Neutrophil (primary cell): ENCODE results near the gene COL21A1.

Source experiments
- H3K27ac ChIP-seq: fragments of 200-600 bp; sonication (generic); 2 replicates; pipeline ENCODE4 v1.5.1; 2016; ENCODE audit warnings: mild to moderate bottlenecking, moderate library complexity
- H3K27me3 ChIP-seq: fragments of 200-600 bp; sonication (generic); 2 replicates; pipeline ENCODE4 v1.6.0; 2016; ENCODE audit warnings: mild to moderate bottlenecking
- H3K36me3 ChIP-seq: fragments of 200-600 bp; sonication (generic); 2 replicates; pipeline ENCODE4 v1.5.1; 2017
- H3K4me1 ChIP-seq, 2 experiments: fragments of 200-600 bp in 1 of 2; sonication (generic) in 1 of 2; 1 replicate in 1 of 2; 2 replicates in 1 of 2; pipeline versions ENCODE4 v1.5.1 to v1.6.1; 2013 to 2016; ENCODE audit warnings: low read depth in 1 of 2, low read length in 1 of 2, mild to moderate bottlenecking in 1 of 2, moderate library complexity in 1 of 2; ENCODE audit not compliant: control insufficient read depth in 1 of 2, insufficient read depth in 1 of 2
- H3K4me3 ChIP-seq, 2 experiments: fragments of 200-600 bp in 1 of 2; sonication (generic) in 1 of 2; 1 replicate in 1 of 2; 2 replicates in 1 of 2; pipeline ENCODE4 v1.5.1; 2013 to 2016; ENCODE audit warnings: low read depth in 1 of 2, low read length in 1 of 2, mild to moderate bottlenecking in 1 of 2, moderate library complexity in 1 of 2
- H3K9me3 ChIP-seq: fragments of 200-600 bp; sonication (generic); 2 replicates; pipeline ENCODE4 v1.5.1; 2016
- TF ChIP-seq, protein P1 (sequence below): fragments of 200-600 bp; sonication (generic); IDR thresholded peaks from 2 replicates; pipeline ENCODE4 v1.5.1; 2016; ENCODE audit warnings: antibody characterized with exemption

COL21A1 gene

DNA sequence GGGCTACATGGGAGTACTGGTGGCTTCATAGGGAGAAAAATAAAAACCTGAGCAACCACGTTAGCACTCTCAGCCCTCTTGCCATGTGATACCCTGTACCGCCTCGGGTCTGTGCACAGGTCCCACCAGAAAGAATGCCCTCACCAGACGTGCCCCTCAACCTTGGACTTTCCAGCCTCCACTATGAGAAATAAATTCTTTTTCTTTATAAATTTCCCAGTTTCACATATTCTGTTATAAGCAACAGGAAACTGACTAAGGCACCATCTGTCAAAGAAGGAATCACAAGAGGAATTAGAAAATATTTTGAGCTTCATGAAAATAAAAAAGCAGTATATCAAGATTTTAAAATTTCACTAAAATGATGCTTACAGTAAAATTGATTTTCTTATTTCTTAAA, 203.6 kb downstream of the COL21A1 start:
- H3K9me3 ChIP-seq = no peaks in the 10 kb centered on the region
- peaks cover 4 to 8% of the 10 kb centered on the region in 2 experiments for H3K4me1 ChIP-seq
- H3K27ac ChIP-seq = no peak overlapping the region
- no peaks in the 10 kb centered on the region for H3K36me3 ChIP-seq
- no peak overlapping the region for H3K4me3 ChIP-seq
- TF ChIP-seq, protein P1, sequence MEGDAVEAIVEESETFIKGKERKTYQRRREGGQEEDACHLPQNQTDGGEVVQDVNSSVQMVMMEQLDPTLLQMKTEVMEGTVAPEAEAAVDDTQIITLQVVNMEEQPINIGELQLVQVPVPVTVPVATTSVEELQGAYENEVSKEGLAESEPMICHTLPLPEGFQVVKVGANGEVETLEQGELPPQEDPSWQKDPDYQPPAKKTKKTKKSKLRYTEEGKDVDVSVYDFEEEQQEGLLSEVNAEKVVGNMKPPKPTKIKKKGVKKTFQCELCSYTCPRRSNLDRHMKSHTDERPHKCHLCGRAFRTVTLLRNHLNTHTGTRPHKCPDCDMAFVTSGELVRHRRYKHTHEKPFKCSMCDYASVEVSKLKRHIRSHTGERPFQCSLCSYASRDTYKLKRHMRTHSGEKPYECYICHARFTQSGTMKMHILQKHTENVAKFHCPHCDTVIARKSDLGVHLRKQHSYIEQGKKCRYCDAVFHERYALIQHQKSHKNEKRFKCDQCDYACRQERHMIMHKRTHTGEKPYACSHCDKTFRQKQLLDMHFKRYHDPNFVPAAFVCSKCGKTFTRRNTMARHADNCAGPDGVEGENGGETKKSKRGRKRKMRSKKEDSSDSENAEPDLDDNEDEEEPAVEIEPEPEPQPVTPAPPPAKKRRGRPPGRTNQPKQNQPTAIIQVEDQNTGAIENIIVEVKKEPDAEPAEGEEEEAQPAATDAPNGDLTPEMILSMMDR = no peak
- H3K27me3 ChIP-seq = peaks cover 42% of the 10 kb centered on the region

DNA sequence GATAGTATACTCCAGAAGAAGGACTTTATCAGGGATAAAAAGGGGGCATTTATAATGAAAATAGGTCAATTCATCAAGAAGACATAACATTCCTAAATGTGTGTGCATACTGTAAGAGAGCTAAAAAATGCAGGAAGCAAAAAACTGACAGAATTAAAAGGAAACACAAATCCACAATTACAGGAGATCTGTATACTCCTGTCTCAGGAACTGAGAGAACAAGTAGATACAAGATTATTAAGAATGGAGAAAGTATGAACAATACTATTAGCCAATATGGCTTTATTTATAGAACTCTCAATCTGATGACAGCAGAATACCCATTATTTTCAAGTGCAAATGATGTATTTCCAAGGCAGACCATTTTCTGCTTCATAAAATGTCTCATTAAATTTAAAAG, 204.3 kb downstream of the COL21A1 start:
- TF ChIP-seq, protein P1 = no peak
- Histone ChIP-seq H3K9me3 (no peaks in the 10 kb centered on the region), H3K36me3 (no peaks in the 10 kb centered on the region), H3K4me3 (no peak overlapping the region), H3K27ac (no peak overlapping the region), H3K4me1 (peaks cover 4 to 8% of the 10 kb centered on the region in 2 experiments), H3K27me3 (peaks cover 36% of the 10 kb centered on the region)

DNA sequence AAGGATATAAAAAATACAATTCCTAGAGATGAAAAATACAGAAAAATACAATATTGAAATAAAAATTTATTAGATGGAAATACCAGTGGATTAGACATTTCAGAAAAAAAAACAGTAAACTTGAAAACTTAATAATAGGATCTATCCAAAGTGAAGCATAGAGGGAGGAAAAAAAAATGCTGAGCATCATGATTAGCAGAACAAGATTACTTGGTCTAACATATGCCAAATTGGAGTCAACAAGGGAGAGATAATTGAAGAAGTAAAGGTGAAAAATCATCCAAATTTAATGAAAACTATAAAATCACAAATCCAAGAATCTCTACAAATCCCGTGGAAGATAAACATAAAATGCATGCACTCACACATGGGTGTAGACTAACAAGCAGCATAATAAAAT, 205.8 kb downstream of the COL21A1 start:
- H3K36me3 ChIP-seq = no peaks in the 10 kb centered on the region
- TF ChIP-seq, protein P1 = no peak
- peaks cover 2 to 5% of the 10 kb centered on the region in 2 experiments for H3K4me1 ChIP-seq
- no peaks in the 10 kb centered on the region for H3K9me3 ChIP-seq
- H3K27ac ChIP-seq = no peak overlapping the region
- no peak overlapping the region for H3K4me3 ChIP-seq
- H3K27me3 ChIP-seq = peaks cover 32% of the 10 kb centered on the region

DNA sequence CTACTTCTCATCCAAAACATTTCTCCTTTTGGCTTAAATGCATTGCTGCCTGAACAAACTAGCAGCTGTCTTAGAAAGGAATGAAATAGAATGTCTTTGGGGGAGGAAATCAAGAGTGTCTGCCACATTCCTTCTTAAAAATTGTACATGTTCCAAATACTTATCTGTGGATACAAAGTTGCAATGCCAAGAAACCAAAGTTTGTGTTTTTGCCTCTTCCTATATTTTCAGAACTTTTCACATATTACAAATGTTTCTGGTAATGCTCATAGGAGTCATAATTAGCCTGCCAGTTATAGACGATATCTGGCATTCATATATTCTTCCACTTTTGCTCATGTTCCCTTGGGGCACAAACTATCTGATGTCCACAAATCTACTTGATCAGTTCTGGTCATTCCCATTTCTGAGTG, 206.5 kb downstream of the COL21A1 start:
- Histone ChIP-seq H3K27me3 (peaks cover 25% of the 10 kb centered on the region), H3K36me3 (no peaks in the 10 kb centered on the region), H3K4me1 (no peaks in the 10 kb centered on the region), H3K4me3 (no peak overlapping the region), H3K9me3 (no peaks in the 10 kb centered on the region), H3K27ac (no peak overlapping the region)
- TF ChIP-seq, protein P1 = no peak

DNA sequence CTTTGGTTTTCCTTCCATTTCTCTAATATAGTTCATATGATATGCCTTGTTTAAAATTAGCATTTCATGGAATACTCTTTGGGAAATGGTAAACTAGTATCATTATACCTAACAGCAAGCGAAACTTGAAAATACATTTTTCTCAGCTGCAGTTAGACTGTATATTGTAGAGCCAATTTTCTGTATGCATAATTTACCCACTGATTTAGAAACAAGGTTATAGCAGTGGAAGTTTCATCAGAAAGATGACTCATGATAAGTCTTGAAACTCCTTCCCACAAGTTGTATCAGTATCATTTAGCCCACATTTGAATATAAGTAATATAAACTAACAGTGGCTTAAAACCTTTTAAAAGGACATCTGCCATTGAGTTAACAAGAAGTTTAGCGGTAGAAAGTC, 207.2 kb downstream of the COL21A1 start:
- H3K4me1 ChIP-seq = no peaks in the 10 kb centered on the region
- no peaks in the 10 kb centered on the region for H3K36me3 ChIP-seq
- TF ChIP-seq, protein P1 = no peak
- H3K4me3 ChIP-seq = no peak overlapping the region
- no peaks in the 10 kb centered on the region for H3K9me3 ChIP-seq
- no peak overlapping the region for H3K27ac ChIP-seq
- H3K27me3 ChIP-seq = peaks cover 18% of the 10 kb centered on the region

DNA sequence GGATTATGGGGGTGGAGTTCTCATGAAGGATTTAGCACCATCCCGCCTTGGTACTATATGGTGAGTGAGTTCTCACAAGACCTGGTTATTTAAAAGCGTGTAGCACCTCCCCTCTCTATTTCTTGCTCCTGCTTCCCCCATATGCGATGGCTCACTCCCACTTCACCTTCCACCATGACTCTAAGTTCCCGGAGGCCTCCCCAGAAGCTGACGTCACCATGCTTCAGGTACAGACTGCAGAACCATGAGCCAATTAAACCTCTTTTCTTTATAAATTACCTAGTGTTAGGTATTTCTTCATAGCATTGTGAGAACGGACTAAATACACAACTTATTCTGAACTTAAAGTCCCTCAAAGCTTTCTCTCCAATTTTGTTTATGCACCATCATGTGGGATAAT, 208.6 kb downstream of the COL21A1 start:
- H3K27me3 ChIP-seq = peaks cover 6% of the 10 kb centered on the region
- H3K9me3 ChIP-seq = no peaks in the 10 kb centered on the region
- no peak overlapping the region for H3K4me3 ChIP-seq
- no peaks in the 10 kb centered on the region for H3K4me1 ChIP-seq
- no peaks in the 10 kb centered on the region for H3K36me3 ChIP-seq
- TF ChIP-seq, protein P1 = no peak
- no peak overlapping the region for H3K27ac ChIP-seq
